ENCODE data around the gene RNF151.

The RNF151 gene

DNA sequence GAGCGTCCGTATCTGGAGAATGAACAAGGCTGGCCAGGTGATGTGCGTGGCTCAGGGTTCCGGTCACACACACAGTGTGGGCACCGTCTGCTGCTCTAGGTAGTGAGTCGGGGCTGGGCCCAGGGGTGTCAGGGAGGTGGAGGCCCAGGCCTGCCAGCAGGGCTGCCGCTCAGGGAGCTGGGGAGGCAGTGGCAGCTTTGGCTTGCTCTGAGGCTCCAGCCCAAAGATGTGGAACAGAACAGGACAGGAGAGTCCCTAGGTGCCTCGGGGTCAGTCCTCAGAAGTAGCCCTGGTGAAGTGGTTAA lies 9.5 kb downstream of the RNF151 start:
- Histone ChIP-seq H3K4me1 (ENCODE audit: insufficient read depth, low read length) (peaks cover under 1% of the 10 kb centered on the region; the same call in 1 of the 2 replicates), H3K27me3 (ENCODE audit: insufficient read depth, low read length) (peaks cover 27% of the 10 kb centered on the region), H3K9me3 (ENCODE audit: insufficient read depth, low read depth, low read length) (no peaks in the 10 kb centered on the region), H3K36me3 (ENCODE audit: insufficient read depth, low read depth, low read length) (peaks cover 36% of the 10 kb centered on the region), H3K4me3 (ENCODE audit: low read length) (no peak overlapping the region), H3K9ac (ENCODE audit: low read depth, low read length) (no peak overlapping the region), H3K27ac (ENCODE audit: low read length) (no peak overlapping the region)

DNA sequence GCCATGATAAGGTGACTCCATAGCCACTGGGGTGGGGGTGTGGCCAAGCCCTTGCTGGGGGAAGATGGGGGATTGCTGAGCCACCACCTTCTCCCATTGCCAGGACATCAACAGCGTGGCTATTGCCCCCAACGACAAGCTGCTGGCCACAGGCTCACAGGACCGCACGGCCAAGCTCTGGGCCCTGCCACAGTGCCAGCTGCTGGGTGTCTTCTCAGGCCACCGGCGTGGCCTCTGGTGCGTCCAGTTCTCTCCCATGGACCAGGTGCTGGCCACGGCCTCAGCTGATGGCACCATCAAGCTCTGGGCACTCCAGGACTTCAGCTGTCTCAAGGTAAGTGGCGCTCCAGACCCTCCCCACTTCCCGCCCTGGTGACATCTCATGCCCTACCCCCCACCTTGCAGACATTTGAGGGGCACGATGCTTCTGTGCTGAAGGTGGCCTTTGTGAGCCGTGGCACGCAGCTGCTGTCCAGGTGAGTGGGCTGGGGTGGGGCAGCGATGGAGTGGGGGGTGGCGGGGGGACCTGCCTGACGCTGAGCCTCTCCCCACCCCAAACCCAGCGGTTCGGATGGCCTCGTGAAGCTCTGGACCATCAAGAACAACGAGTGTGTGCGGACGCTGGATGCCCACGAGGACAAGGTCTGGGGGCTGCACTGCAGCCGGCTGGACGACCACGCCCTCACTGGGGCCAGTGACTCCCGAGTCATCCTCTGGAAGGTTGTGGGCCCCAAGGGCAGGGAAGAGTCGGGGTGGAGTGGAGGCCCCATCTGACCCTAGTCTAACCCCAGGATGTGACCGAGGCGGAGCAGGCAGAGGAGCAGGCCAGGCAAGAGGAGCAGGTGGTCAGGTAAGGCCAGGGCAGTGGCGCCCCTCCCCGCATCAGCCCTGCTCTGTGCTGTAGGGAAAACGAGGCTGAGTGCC lies 10.6 kb downstream of the RNF151 start:
- Histone ChIP-seq H3K4me1 (ENCODE audit: insufficient read depth, low read length) (peaks cover 5% of the 10 kb centered on the region; the same call in 1 of the 2 replicates), H3K27ac (ENCODE audit: low read length) (no peak overlapping the region), H3K36me3 (ENCODE audit: insufficient read depth, low read depth, low read length) (peaks cover 36% of the 10 kb centered on the region), H3K4me3 (ENCODE audit: low read length) (no peak overlapping the region), H3K9ac (ENCODE audit: low read depth, low read length) (no peak overlapping the region), H3K27me3 (ENCODE audit: insufficient read depth, low read length) (peaks cover 37% of the 10 kb centered on the region), H3K9me3 (ENCODE audit: insufficient read depth, low read depth, low read length) (no peaks in the 10 kb centered on the region)

DNA sequence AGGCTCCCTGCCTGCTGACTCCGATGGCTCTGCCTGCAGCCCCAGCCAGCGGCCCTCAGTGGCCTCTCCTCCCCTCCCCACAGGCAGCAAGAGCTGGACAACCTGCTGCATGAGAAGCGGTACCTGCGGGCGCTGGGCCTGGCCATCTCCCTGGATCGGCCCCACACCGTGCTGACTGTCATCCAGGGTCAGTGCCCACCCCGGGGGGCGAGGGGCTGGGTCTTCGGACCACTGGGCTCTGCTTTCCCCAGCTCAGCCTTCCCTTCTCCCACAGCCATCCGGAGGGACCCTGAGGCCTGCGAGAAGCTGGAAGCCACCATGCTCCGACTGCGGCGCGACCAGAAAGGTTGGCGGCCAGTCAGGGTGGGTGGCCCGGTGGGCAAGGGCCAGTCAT lies 11.2 kb downstream of the RNF151 start:
- no peak overlapping the region for H3K9ac ChIP-seq (ENCODE audit: low read depth, low read length)
- peaks cover 36% of the 10 kb centered on the region for H3K36me3 ChIP-seq (ENCODE audit: insufficient read depth, low read depth, low read length)
- no peak overlapping the region for H3K27ac ChIP-seq (ENCODE audit: low read length)
- peaks cover 5% of the 10 kb centered on the region; the same call in 1 of the 2 replicates for H3K4me1 ChIP-seq (ENCODE audit: insufficient read depth, low read length)
- no peak overlapping the region for H3K4me3 ChIP-seq (ENCODE audit: low read length)
- H3K27me3 ChIP-seq (ENCODE audit: insufficient read depth, low read length), result peaks cover 44% of the 10 kb centered on the region
- no peaks in the 10 kb centered on the region for H3K9me3 ChIP-seq (ENCODE audit: insufficient read depth, low read depth, low read length)

- no peaks in the 10 kb centered on the region for H3K9me3 ChIP-seq (ENCODE audit: insufficient read depth, low read depth, low read length)
- H3K9ac ChIP-seq (ENCODE audit: low read depth, low read length), result no peak overlapping the region; the same call in 1 of the 2 replicates
- no peak overlapping the region for H3K27ac ChIP-seq (ENCODE audit: low read length)
- peaks cover 49% of the 10 kb centered on the region for H3K27me3 ChIP-seq (ENCODE audit: insufficient read depth, low read length)
- peak overlapping the region; percentile 56; the same call in 1 of the 2 replicates for H3K4me3 ChIP-seq (ENCODE audit: low read length)
- H3K36me3 ChIP-seq (ENCODE audit: insufficient read depth, low read depth, low read length), result peaks cover 36% of the 10 kb centered on the region
- H3K4me1 ChIP-seq (ENCODE audit: insufficient read depth, low read length), result peaks cover 5% of the 10 kb centered on the region; the same call in 1 of the 2 replicates
Measured at GRCh38 chr16:1978476-1979120, 11.9 kb downstream of the RNF151 start.

DNA sequence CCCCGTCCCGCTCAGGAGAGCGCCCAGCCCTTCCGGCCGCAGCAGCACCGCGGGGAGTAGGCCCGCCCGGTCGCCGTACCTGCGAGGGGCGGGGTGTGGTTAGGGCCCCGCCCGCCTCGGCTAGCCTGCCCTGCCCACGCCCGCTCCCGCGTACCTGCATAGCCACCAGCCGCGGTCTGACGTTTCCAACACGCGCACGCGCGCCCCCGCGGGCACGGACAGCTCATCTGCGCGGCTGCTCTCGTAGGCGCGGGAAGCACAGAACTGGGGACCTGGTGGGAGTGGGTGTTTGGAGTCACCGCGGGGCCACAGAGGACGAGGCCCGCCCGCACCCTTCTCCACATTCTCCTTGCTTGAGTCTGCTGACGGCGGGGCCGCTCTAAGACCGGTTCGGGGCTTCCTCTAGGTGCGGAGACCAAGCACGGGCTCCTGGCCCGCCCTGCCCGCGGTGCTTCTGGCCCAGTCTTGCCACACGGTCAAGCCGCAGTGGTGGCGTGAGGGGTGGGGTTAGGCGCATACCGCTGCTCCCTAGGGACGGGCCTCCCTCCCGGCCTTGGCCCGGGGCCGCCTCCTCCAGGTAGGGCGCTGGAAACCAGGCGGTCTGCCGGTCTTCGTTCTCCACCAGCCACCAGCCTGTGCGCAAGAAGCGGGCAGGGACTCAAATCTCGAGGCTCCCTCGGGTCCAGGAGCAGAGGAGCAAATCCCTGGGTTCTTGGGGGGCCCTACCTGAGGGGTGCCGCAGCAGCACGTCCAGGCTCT lies 12.8 kb downstream of the RNF151 start:
- Histone ChIP-seq H3K36me3 (ENCODE audit: insufficient read depth, low read depth, low read length) (peaks cover 33% of the 10 kb centered on the region), H3K27ac (ENCODE audit: low read length) (no peak overlapping the region), H3K27me3 (ENCODE audit: insufficient read depth, low read length) (peaks cover 49% of the 10 kb centered on the region), H3K9me3 (ENCODE audit: insufficient read depth, low read depth, low read length) (no peaks in the 10 kb centered on the region), H3K4me1 (ENCODE audit: insufficient read depth, low read length) (peaks cover 5% of the 10 kb centered on the region; the same call in 1 of the 2 replicates), H3K4me3 (ENCODE audit: low read length) (peak overlapping the region; percentile 56; the same call in 1 of the 2 replicates), H3K9ac (ENCODE audit: low read depth, low read length) (peak overlapping the region; percentile 61)

- H3K4me1 ChIP-seq (ENCODE audit: insufficient read depth, low read length), result peaks cover 9% of the 10 kb centered on the region; the same call in 1 of the 2 replicates
- H3K27me3 ChIP-seq (ENCODE audit: insufficient read depth, low read length), result peaks cover 49% of the 10 kb centered on the region
- peaks cover 28% of the 10 kb centered on the region for H3K36me3 ChIP-seq (ENCODE audit: insufficient read depth, low read depth, low read length)
- no peaks in the 10 kb centered on the region for H3K9me3 ChIP-seq (ENCODE audit: insufficient read depth, low read depth, low read length)
- peak overlapping the region; percentile 56; the same call in 1 of the 2 replicates for H3K4me3 ChIP-seq (ENCODE audit: low read length)
- peak overlapping the region; percentile 61; the same call in 1 of the 2 replicates for H3K9ac ChIP-seq (ENCODE audit: low read depth, low read length)
- no peak overlapping the region for H3K27ac ChIP-seq (ENCODE audit: low read length)
Measured at GRCh38 chr16:1980030-1980769, 13.5 kb downstream of the RNF151 start.

DNA sequence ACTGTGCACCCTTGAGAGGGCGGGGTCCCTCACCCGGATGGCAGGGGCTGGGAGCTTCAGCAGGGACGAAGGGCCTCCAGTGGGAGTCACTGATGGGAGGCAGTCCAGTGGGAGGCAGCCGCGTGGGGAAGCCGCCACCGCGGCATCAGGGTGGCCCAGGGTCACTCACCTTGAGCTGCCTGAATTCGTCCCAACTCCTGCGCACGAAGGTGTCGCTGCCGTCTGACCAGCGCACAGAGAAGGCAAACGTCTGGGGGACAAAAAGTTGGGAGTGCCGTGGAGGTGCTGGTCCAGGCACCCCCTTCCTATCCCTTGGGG lies 14.1 kb downstream of the RNF151 start:
- no peak overlapping the region for H3K4me3 ChIP-seq (ENCODE audit: low read length)

DNA sequence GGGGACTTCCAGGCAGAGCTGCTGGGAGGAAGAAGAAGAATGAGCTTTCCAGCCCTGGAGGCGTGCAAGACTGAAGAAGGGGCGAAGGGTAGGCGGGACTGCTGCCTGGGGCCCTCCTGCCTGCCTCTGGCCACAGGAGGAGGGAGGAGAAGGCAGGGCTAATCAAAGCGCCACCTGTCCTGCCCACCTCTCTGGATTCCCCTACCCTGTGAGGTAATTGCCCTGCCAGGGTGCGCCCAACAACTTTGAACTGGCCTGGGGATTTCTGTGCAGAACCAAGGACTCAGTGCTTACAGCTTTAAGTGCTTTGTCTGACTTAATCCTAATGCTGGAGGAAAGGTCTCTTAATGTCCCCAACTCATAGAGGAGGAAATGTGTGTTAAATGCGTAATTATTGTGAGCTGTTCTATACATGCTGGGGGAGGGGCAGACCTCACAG lies 14.8 kb downstream of the RNF151 start, which contains the start of gene NOXO1:
TSS of gene NOXO1 (minus strand) at position 72 of the 439 bp plus-strand sequence. CDS start 290 bp downstream, outside the sequence.
- Histone ChIP-seq H3K9ac (ENCODE audit: low read depth, low read length) (no peak within 1 kb of the TSS), H3K4me1 (ENCODE audit: insufficient read depth, low read length) (peaks cover 9% of the 10 kb centered on the region; the same call in 1 of the 2 replicates), H3K27me3 (ENCODE audit: insufficient read depth, low read length) (peaks cover 49% of the 10 kb centered on the region), H3K36me3 (ENCODE audit: insufficient read depth, low read depth, low read length) (peaks cover 28% of the 10 kb centered on the region), H3K27ac (ENCODE audit: low read length) (no peak within 1 kb of the TSS), H3K4me3 (ENCODE audit: low read length) (no peak within 1 kb of the TSS), H3K9me3 (ENCODE audit: insufficient read depth, low read depth, low read length) (no peaks in the 10 kb centered on the region)

More for the DNA sequence above, 14.1 kb downstream of the RNF151 start:
- Histone ChIP-seq H3K27me3 (ENCODE audit: insufficient read depth, low read length) (peaks cover 49% of the 10 kb centered on the region), H3K9me3 (ENCODE audit: insufficient read depth, low read depth, low read length) (no peaks in the 10 kb centered on the region), H3K27ac (ENCODE audit: low read length) (no peak overlapping the region), H3K9ac (ENCODE audit: low read depth, low read length) (no peak overlapping the region), H3K4me1 (ENCODE audit: insufficient read depth, low read length) (peaks cover 9% of the 10 kb centered on the region; the same call in 1 of the 2 replicates), H3K36me3 (ENCODE audit: insufficient read depth, low read depth, low read length) (peaks cover 28% of the 10 kb centered on the region)

GRCh38 chr16:1982013-1982433 lies 15.4 kb downstream of the RNF151 start:
- Histone ChIP-seq H3K27me3 (ENCODE audit: insufficient read depth, low read length) (peaks cover 49% of the 10 kb centered on the region), H3K9me3 (ENCODE audit: insufficient read depth, low read depth, low read length) (no peaks in the 10 kb centered on the region), H3K27ac (ENCODE audit: low read length) (no peak overlapping the region), H3K9ac (ENCODE audit: low read depth, low read length) (no peak overlapping the region), H3K36me3 (ENCODE audit: insufficient read depth, low read depth, low read length) (peaks cover 28% of the 10 kb centered on the region), H3K4me1 (ENCODE audit: insufficient read depth, low read length) (peaks cover 9% of the 10 kb centered on the region; the same call in 1 of the 2 replicates), H3K4me3 (ENCODE audit: low read length) (no peak overlapping the region)

- H3K9me3 ChIP-seq (ENCODE audit: insufficient read depth, low read depth, low read length), result no peaks in the 10 kb centered on the region
- H3K4me3 ChIP-seq (ENCODE audit: low read length), result peak overlapping the region; percentile 91
- H3K27me3 ChIP-seq (ENCODE audit: insufficient read depth, low read length), result peaks cover 52% of the 10 kb centered on the region
- peaks cover 22% of the 10 kb centered on the region for H3K36me3 ChIP-seq (ENCODE audit: insufficient read depth, low read depth, low read length)
- H3K9ac ChIP-seq (ENCODE audit: low read depth, low read length), result peak overlapping the region; percentile 33; the same call in 1 of the 2 replicates
- peaks cover 9% of the 10 kb centered on the region; the same call in 1 of the 2 replicates for H3K4me1 ChIP-seq (ENCODE audit: insufficient read depth, low read length)
- H3K27ac ChIP-seq (ENCODE audit: low read length), result no peak overlapping the region
Measured at GRCh38 chr16:1982991-1983543, 16.4 kb downstream of the RNF151 start.

Data from iPS-20b (cell line).